ENCODE results near the gene VMO1.

The VMO1 gene

GRCh38 chr17:4807605-4808377, 21.6 kb upstream of the VMO1 start:
- peaks cover 17% of the 10 kb centered on the region for H3K4me1 Mint-ChIP-seq
- H3K27me3 Mint-ChIP-seq: no peaks in the 10 kb centered on the region
- peak overlapping the region; percentile 77 to 85 for H3K4me3 Mint-ChIP-seq
- DNase-seq: no peak
- no peaks in the 10 kb centered on the region for H3K9me3 Mint-ChIP-seq
- H3K27ac Mint-ChIP-seq: peak overlapping the region in 1 of 2 donors; percentile 48
- ATAC-seq: no peak

- H3K4me1 Mint-ChIP-seq: peaks cover 17% of the 10 kb centered on the region
- no peaks in the 10 kb centered on the region for H3K27me3 Mint-ChIP-seq
- peak within 1 kb of the TSS in 1 of 2 donors; percentile 48 for H3K27ac Mint-ChIP-seq
- no peaks in the 10 kb centered on the region for H3K9me3 Mint-ChIP-seq
- H3K4me3 Mint-ChIP-seq: peak within 1 kb of the TSS; percentile 77 to 85
- DNase-seq (peak; percentile 86), ATAC-seq (peak; percentile 98)
Measured at GRCh38 chr17:4806777-4807604, 20.8 kb upstream of the VMO1 start, which contains the start of gene PLD2. TSS of gene PLD2 (plus strand) at chr17:4807152. CDS start at chr17:4807773, 621 bp downstream.

- H3K9me3 Mint-ChIP-seq: no peaks in the 10 kb centered on the region
- ATAC-seq: no peak
- H3K27ac Mint-ChIP-seq: no peak overlapping the region
- H3K27me3 Mint-ChIP-seq: no peaks in the 10 kb centered on the region
- H3K4me1 Mint-ChIP-seq: peaks cover 17% of the 10 kb centered on the region
- no peak for DNase-seq
- H3K4me3 Mint-ChIP-seq: peak overlapping the region; percentile 72 to 74
Measured at GRCh38 chr17:4806456-4806776, 20.3 kb upstream of the VMO1 start.

- ATAC-seq: no peak
- DNase-seq: no peak
- Mint-ChIP-seq H3K27me3 (no peaks in the 10 kb centered on the region), H3K27ac (peak within 1 kb of the TSS in 1 of 2 donors; percentile 5), H3K4me3 (no peak within 1 kb of the TSS), H3K4me1 (peaks cover 19% of the 10 kb centered on the region), H3K9me3 (no peaks in the 10 kb centered on the region)
Measured at GRCh38 chr17:4802228-4802627, 16.1 kb upstream of the VMO1 start, which contains the start of gene C17orf114. TSS of gene C17orf114 (minus strand) at chr17:4802328.

GRCh38 chr17:4800462-4801196, 14.5 kb upstream of the VMO1 start:
- H3K9me3 Mint-ChIP-seq: no peaks in the 10 kb centered on the region
- H3K27ac Mint-ChIP-seq: peak overlapping the region in 1 of 2 donors; percentile 6
- no peak overlapping the region for H3K4me3 Mint-ChIP-seq
- H3K4me1 Mint-ChIP-seq: peaks cover 27% of the 10 kb centered on the region
- DNase-seq (no peak), ATAC-seq (no peak)
- H3K27me3 Mint-ChIP-seq: no peaks in the 10 kb centered on the region

GRCh38 chr17:4796552-4796920, 10.4 kb upstream of the VMO1 start:
- ATAC-seq: peak; percentile 43
- DNase-seq: peak in 1 of 2 donors; percentile 13
- H3K4me3 Mint-ChIP-seq: peak overlapping the region; percentile 99

GRCh38 chr17:4795168-4795567, 9.0 kb upstream of the VMO1 start:
- ATAC-seq: no peak
- Mint-ChIP-seq H3K4me3 (peak overlapping the region in 1 of 2 donors; percentile 99), H3K27me3 (no peaks in the 10 kb centered on the region), H3K27ac (peak overlapping the region in 1 of 2 donors; percentile 99), H3K9me3 (no peaks in the 10 kb centered on the region), H3K4me1 (peaks cover 26% of the 10 kb centered on the region)
- DNase-seq: no peak

More at GRCh38 chr17:4796552-4796920, 10.4 kb upstream of the VMO1 start:
- H3K27me3 Mint-ChIP-seq: no peaks in the 10 kb centered on the region
- peaks cover 27% of the 10 kb centered on the region for H3K4me1 Mint-ChIP-seq
- peak overlapping the region; percentile 99 to 100 for H3K27ac Mint-ChIP-seq
- no peaks in the 10 kb centered on the region for H3K9me3 Mint-ChIP-seq

GRCh38 chr17:4790705-4791088, 4.5 kb upstream of the VMO1 start:
- ATAC-seq (no peak), DNase-seq (no peak)
- H3K27ac Mint-ChIP-seq: peak overlapping the region; percentile 87 to 88
- peaks cover 41% of the 10 kb centered on the region for H3K4me1 Mint-ChIP-seq
- H3K4me3 Mint-ChIP-seq: peak overlapping the region; percentile 80 to 89
- no peaks in the 10 kb centered on the region for H3K9me3 Mint-ChIP-seq
- H3K27me3 Mint-ChIP-seq: peaks cover 43% of the 10 kb centered on the region

- no peaks in the 10 kb centered on the region for H3K9me3 Mint-ChIP-seq
- peak overlapping the region; percentile 87 to 88 for H3K27ac Mint-ChIP-seq
- ATAC-seq (peak; percentile 92), DNase-seq (peak; percentile 89 to 90)
- peak overlapping the region; percentile 89 to 93 for H3K4me3 Mint-ChIP-seq
- H3K27me3 Mint-ChIP-seq: peaks cover 49% of the 10 kb centered on the region
- H3K4me1 Mint-ChIP-seq: peaks cover 46% of the 10 kb centered on the region
Measured at GRCh38 chr17:4789951-4790704, 4.0 kb upstream of the VMO1 start.

- no peaks in the 10 kb centered on the region for H3K9me3 Mint-ChIP-seq
- no peak for DNase-seq
- H3K4me3 Mint-ChIP-seq: peak overlapping the region; percentile 89 to 93
- peaks cover 47% of the 10 kb centered on the region for H3K4me1 Mint-ChIP-seq
- peaks cover 52% of the 10 kb centered on the region for H3K27me3 Mint-ChIP-seq
- H3K27ac Mint-ChIP-seq: peak overlapping the region; percentile 12 to 81
- no peak for ATAC-seq
Measured at GRCh38 chr17:4789701-4789950, 3.5 kb upstream of the VMO1 start.

- Mint-ChIP-seq H3K27me3 (peaks cover 58% of the 10 kb centered on the region), H3K4me1 (peaks cover 47% of the 10 kb centered on the region), H3K27ac (peak within 1 kb of the TSS; percentile 12 to 81), H3K4me3 (peak within 1 kb of the TSS; percentile 89 to 93), H3K9me3 (no peaks in the 10 kb centered on the region)
- ATAC-seq (no peak), DNase-seq (no peak)
Measured at GRCh38 chr17:4788807-4789700, 2.9 kb upstream of the VMO1 start, which contains the start of gene GLTPD2. TSS of gene GLTPD2 (plus strand) at chr17:4788964. CDS start at chr17:4789012, 48 bp downstream.

GRCh38 chr17:4788159-4788806, 2.1 kb upstream of the VMO1 start:
- peak overlapping the region in 1 of 2 donors; percentile 89 for H3K4me3 Mint-ChIP-seq
- H3K27ac Mint-ChIP-seq: no peak overlapping the region
- no peak for DNase-seq
- no peak for ATAC-seq
- H3K4me1 Mint-ChIP-seq: peaks cover 47% of the 10 kb centered on the region
- H3K27me3 Mint-ChIP-seq: peaks cover 66% of the 10 kb centered on the region
- H3K9me3 Mint-ChIP-seq: no peaks in the 10 kb centered on the region

GRCh38 chr17:4786516-4786915, 352 bp upstream of the VMO1 start:
- Mint-ChIP-seq H3K9me3 (no peaks in the 10 kb centered on the region), H3K27me3 (peaks cover 77% of the 10 kb centered on the region), H3K27ac (no peak overlapping the region), H3K4me1 (peaks cover 53% of the 10 kb centered on the region), H3K4me3 (peak overlapping the region; percentile 58 to 75)
- ATAC-seq (no peak), DNase-seq (no peak)

Data from stimulated activated naive CD8-positive, alpha-beta T cell treated with anti-CD3 and anti-CD28 coated beads, Interleukin-15, amount 100 ng/mL, for 72 hours (primary cell).